Spleen (tissue), 11 donors: ENCODE measurements around the gene NEDD4L. TPM values are rescaled to one million over a fixed set of nuclear protein-coding genes. Genes with fewer than 3 reads are reported as not detected.

Experiments
- DNase-seq: peaks from one replicate; pipeline ENCODE4 v3.0.0-alpha.2; 2020
- H3K27ac ChIP-seq, 8 donors: fragments of 200-600 bp; sonication (generic) in 7 of 8; 1 replicate in 4 of 8; 2 replicates in 4 of 8; pipeline versions ENCODE4 v1.5.0 to v1.8.0; 2016 to 2021; ENCODE audit warnings: inconsistent platforms in 4 of 8, mild to moderate bottlenecking in 4 of 8, moderate library complexity in 1 of 8
- H3K27me3 ChIP-seq, 7 donors: fragments of 200-600 bp; sonication (generic) in 6 of 7; replicated peaks in 1 of 7; 1 replicate in 4 of 7; 2 replicates in 3 of 7; pipeline versions ENCODE4 v1.5.0 to v1.8.0; 2016 to 2021; ENCODE audit warnings: inconsistent platforms in 3 of 7, mild to moderate bottlenecking in 1 of 7
- H3K36me3 ChIP-seq, 6 donors: fragments of 200-600 bp; sonication (generic) in 5 of 6; 1 replicate in 4 of 6; 2 replicates in 2 of 6; pipeline versions ENCODE4 v1.5.0 to v1.8.0; 2016 to 2021; ENCODE audit warnings: inconsistent platforms in 2 of 6
- H3K4me1 ChIP-seq, 6 donors: fragments of 200-600 bp; sonication (generic) in 5 of 6; 1 replicate in 3 of 6; 2 replicates in 3 of 6; pipeline versions ENCODE4 v1.5.0 to v1.8.0; 2016 to 2021; ENCODE audit warnings: inconsistent platforms in 3 of 6
- H3K4me3 ChIP-seq, 8 donors: fragments of 200-600 bp; sonication (generic) in 7 of 8; 1 replicate in 4 of 8; 2 replicates in 4 of 8; pipeline versions ENCODE4 v1.5.0 to v1.8.0; 2016 to 2021; ENCODE audit warnings: inconsistent platforms in 4 of 8, mild to moderate bottlenecking in 4 of 8, moderate library complexity in 2 of 8
- H3K9me3 ChIP-seq, 8 donors: fragments of 200-600 bp; sonication (generic) in 7 of 8; 1 replicate in 4 of 8; 2 replicates in 4 of 8; pipeline versions ENCODE4 v1.5.0 to v1.8.0; 2016 to 2021; ENCODE audit warnings: inconsistent platforms in 4 of 8
- CTCF ChIP-seq, 11 experiments: fragments of 200-600 bp in 7 of 11; fragments of 450-650 bp in 4 of 11; sonication (generic) in 4 of 11; IDR thresholded peaks in 8 of 11; conservative IDR thresholded peaks in 3 of 11; 1 replicate in 7 of 11; 2 replicates in 4 of 11; pipeline versions ENCODE4 v1.4.0 to v1.8.0; 2016 to 2021; ENCODE audit warnings: antibody characterized with exemption in 11 of 11, inconsistent platforms in 4 of 11, mild to moderate bottlenecking in 1 of 11
- POLR2A ChIP-seq, 3 donors: fragments of 450-650 bp; IDR thresholded peaks; one replicate each; pipeline ENCODE4 v1.5.1; 2017; ENCODE audit warnings: antibody characterized with exemption in 3 of 3, mild to moderate bottlenecking in 1 of 3
- POLR2AphosphoS5 ChIP-seq, 3 donors: sonication (generic); formaldehyde crosslinking; IDR thresholded peaks; one replicate each; pipeline ENCODE4 v1.5.1; 2017; ENCODE audit warnings: antibody characterized with exemption in 3 of 3
- WGBS, 5 donors: extraction: QIAGEN DNeasy Blood & Tissue Kit in 3 of 5; methylation state at CpG; one replicate each; pipeline versions ENCODE4 v1.1.5 to v1.1.7; 2013 to 2018; 5-methylcytosine and 5-hydroxymethylcytosine counted together
- intact Hi-C: fragments of 100-400 bp; cut with DNase I; formaldehyde crosslinking; loops from one replicate; pipeline ENCODE4 v1.15.0; 2023; ENCODE audit warnings: low total_unique reads
- polyA plus RNA-seq, 3 donors: library from polyadenylated mRNA; stranded (reverse); fragments of 200-250 nt; gene quantifications; one replicate each; pipeline ENCODE4 v1.2.1, GENCODE V29; 2013
- total RNA-seq, 7 donors: library from RNA; depleted of rRNA in 3 of 7; stranded (reverse); fragments of >200 nt in 3 of 7; fragmentation: NEBNext Ultra II Directional in 4 of 7; extraction: Animal tissue kit (Norgen Biotek cat#: 25700) in 4 of 7; gene quantifications; one replicate each; pipeline versions ENCODE4 v1.1.0 to v1.2.1, GENCODE V29; 2016 to 2021
- donor health status: healthy with polysubstance abuse.
- donor health status: DM: no; HTN: no; CAD: no; lungs with moderate emphysema.
- donor health status: DM: no; HTN: no; CAD: no.
- donor health status: Bipolar disorder and iron deficiency.
- donor health status: healthy.
- donor health status: DM: no; HTN: no; CAD: no.
- donor health status: DM: yes; HTN: yes; CAD: no.

NEDD4L gene
- total and polyA plus RNA-seq, 10 donors: 8.7 to 26.9 (median 18.3) TPM

GRCh38 chr18:58249712-58250111 lies 205.7 kb downstream of the NEDD4L start:
- intact Hi-C loops: no loop called here
- WGBS, 5 donors: 89 to 100% (median 92%) methylated on average over 1 of the region's 1 CpG
- Histone ChIP-seq H3K27me3 (no peaks in the 10 kb centered on the region), H3K36me3 (no peaks in the 10 kb centered on the region), H3K9me3 (no peaks in the 10 kb centered on the region), H3K4me1 (no peaks in the 10 kb centered on the region), H3K4me3 (no peak overlapping the region), H3K27ac (no peak overlapping the region)
- DNase-seq: no peak
- TF ChIP-seq POLR2AphosphoS5 (IDR thresholded peaks at IDR 0.05): no peak
- no peak for TF ChIP-seq CTCF (IDR thresholded peaks at IDR 0.05 in 8 of 11, conservative IDR thresholded peaks at IDR 0.05 in 3 of 11)
- TF ChIP-seq POLR2A (IDR thresholded peaks at IDR 0.05): no peak

- WGBS, 5 donors: 90 to 95% (median 92%) methylated on average over 2 of the region's 2 CpGs
- Histone ChIP-seq H3K4me3 (no peak overlapping the region), H3K36me3 (peaks cover 0 to 11% (median 6%) of the 10 kb centered on the region in 6 donors), H3K27ac (no peak overlapping the region), H3K27me3 (no peaks in the 10 kb centered on the region), H3K4me1 (no peaks in the 10 kb centered on the region), H3K9me3 (peaks cover 0 to 6% (median 0%) of the 10 kb centered on the region in 8 donors)
- no peak for DNase-seq
- TF ChIP-seq POLR2A (IDR thresholded peaks at IDR 0.05): no peak
- no peak for TF ChIP-seq CTCF (IDR thresholded peaks at IDR 0.05 in 8 of 11, conservative IDR thresholded peaks at IDR 0.05 in 3 of 11)
- no peak for TF ChIP-seq POLR2AphosphoS5 (IDR thresholded peaks at IDR 0.05)
- intact Hi-C loops: no loop called here
Observed at GRCh38 chr18:58251416-58251815, 207.4 kb downstream of the NEDD4L start.

- intact Hi-C loops: no loop called here
- Histone ChIP-seq H3K27me3 (no peaks in the 10 kb centered on the region), H3K36me3 (peaks cover 0 to 14% (median 6%) of the 10 kb centered on the region in 6 donors), H3K9me3 (peaks cover 0 to 7% (median 0%) of the 10 kb centered on the region in 8 donors), H3K4me1 (no peaks in the 10 kb centered on the region), H3K4me3 (no peak overlapping the region), H3K27ac (no peak overlapping the region)
- 83 to 92% (median 91%) methylated on average over 6 of the region's 6 CpGs for WGBS, 5 donors
- DNase-seq: no peak
- TF ChIP-seq POLR2A (IDR thresholded peaks at IDR 0.05): no peak
- no peak for TF ChIP-seq POLR2AphosphoS5 (IDR thresholded peaks at IDR 0.05)
Observed at GRCh38 chr18:58252166-58252565, 208.1 kb downstream of the NEDD4L start.

- Histone ChIP-seq H3K4me3 (no peak overlapping the region), H3K36me3 (peaks cover 0 to 14% (median 6%) of the 10 kb centered on the region in 6 donors), H3K9me3 (peaks cover 0 to 7% (median 0%) of the 10 kb centered on the region in 8 donors), H3K4me1 (no peaks in the 10 kb centered on the region), H3K27ac (no peak overlapping the region), H3K27me3 (no peaks in the 10 kb centered on the region)
- 90 to 95% (median 95%) methylated on average over 2 of the region's 2 CpGs for WGBS, 5 donors
- intact Hi-C loops: no loop called here
- no peak for DNase-seq
- no peak for TF ChIP-seq POLR2AphosphoS5 (IDR thresholded peaks at IDR 0.05)
Observed at GRCh38 chr18:58253318-58253717, 209.3 kb downstream of the NEDD4L start.

- intact Hi-C loops: no loop called here
- peaks cover 0 to 14% (median 6%) of the 10 kb centered on the region in 6 donors for H3K36me3 ChIP-seq
- no peak for DNase-seq
- H3K27ac ChIP-seq: no peak overlapping the region
- no peaks in the 10 kb centered on the region for H3K27me3 ChIP-seq
- 91 to 100% (median 96%) methylated on average over 1 of the region's 1 CpG for WGBS, 5 donors
- no peaks in the 10 kb centered on the region for H3K4me1 ChIP-seq
- no peak overlapping the region for H3K4me3 ChIP-seq
- TF ChIP-seq POLR2AphosphoS5 (IDR thresholded peaks at IDR 0.05) (no peak), CTCF (IDR thresholded peaks at IDR 0.05 in 8 of 11, conservative IDR thresholded peaks at IDR 0.05 in 3 of 11) (no peak), POLR2A (IDR thresholded peaks at IDR 0.05) (no peak)
- H3K9me3 ChIP-seq: peaks cover 0 to 7% (median 0%) of the 10 kb centered on the region in 8 donors
Observed at GRCh38 chr18:58253871-58254270, 209.8 kb downstream of the NEDD4L start.
